ENCODE data around the gene TNS3. TPM values are rescaled to one million over a fixed set of nuclear protein-coding genes. Genes with fewer than 3 reads are reported as not detected.
"Not testable (repeated sequence)": the region's sequence is repeated elsewhere in the genome, so short reads cannot be mapped to it uniquely, and the experiment has no call there.

The TNS3 gene
- total RNA-seq, 1 experiment from 2014 or later, result 97.2 TPM

DNA sequence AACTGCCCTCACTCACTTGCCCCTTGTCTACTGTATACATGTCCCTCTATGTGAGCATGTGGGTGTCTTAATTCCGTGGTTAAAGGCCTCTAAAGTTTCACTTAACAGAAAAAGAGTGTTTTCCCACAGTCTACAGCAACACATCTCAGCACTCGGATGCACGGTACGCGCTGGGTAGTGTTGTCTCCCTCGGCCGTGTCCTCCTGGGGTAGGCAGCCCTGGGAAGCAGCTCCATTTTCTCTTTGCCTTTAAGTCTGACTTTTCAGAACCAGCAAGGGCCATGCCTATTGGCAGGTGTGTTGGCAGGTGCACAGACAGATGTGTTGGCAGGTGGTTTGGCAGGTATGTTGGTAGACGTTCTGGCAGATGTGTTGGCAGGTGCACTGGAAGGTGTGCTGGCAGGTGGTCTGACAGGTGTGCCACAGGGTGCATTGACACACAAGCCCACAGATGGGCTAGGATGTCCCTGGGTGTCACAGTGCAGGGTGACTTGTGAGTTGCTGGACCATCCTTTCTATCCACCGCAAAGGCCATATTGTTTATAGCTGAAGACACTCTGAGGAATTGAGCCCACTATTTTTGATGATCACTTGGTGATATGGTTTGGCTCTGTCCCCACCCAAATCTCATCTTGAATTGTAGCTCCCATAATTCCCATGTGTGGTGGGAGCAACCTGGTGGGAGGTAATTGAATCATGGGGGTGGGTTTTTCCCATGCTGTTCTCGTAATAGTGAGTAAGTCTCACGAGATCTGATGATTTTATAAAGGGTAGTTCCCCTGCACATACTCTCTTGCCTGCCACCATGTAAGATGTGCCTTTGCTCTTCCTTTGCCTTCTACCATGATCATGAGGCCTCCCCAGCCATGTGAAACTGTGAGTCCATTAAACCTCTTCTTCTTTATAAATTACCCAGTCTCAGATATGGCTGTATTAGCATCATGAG lies 296.9 kb downstream of the TNS3 start:
- DNase-seq (ENCODE audit: low spot score), result no peak

GRCh38 chr7:47283497-47284131 lies 298.3 kb downstream of the TNS3 start:
- DNase-seq (ENCODE audit: low spot score), result peak; percentile 45

DNA sequence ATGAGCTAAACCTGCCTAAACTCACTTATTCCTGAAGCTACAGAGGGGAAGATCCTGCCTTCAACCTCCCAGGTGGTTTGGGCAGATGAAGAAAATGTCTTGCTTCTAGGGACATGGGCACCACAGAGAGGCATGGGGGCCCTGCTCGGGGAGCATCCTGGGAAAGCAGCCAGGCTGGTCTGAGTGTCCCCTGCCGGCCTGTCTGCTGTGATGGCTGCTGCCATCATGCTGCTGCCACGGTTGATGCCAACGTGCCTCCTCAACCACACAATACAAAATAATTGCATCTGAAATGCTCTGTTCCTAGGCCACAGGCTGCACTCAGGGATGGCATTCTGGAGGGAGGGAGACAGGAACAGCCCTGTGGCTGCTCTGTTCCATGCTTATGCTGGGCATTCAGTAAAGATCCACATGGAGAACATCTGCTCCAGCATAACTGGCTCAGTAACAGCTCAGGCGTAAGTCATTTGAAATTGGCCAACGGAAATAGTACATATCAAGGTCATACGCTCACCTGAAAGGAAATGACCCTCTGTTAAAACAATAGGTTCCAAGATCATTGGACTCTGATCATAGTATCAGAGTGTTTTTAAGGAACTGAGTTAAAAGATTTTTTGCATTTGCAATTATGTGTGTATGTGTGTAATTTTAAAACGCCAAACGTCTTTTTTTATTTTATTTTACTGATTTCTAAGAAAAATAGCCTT lies 299.0 kb downstream of the TNS3 start:
- DNase-seq (ENCODE audit: low spot score), result no peak

GRCh38 chr7:47281966-47282643 lies 299.8 kb downstream of the TNS3 start:
- no peak for DNase-seq (ENCODE audit: low spot score)

- DNase-seq (ENCODE audit: low spot score), result no peak
Observed at GRCh38 chr7:47281161-47281560, 300.8 kb downstream of the TNS3 start.

DNA sequence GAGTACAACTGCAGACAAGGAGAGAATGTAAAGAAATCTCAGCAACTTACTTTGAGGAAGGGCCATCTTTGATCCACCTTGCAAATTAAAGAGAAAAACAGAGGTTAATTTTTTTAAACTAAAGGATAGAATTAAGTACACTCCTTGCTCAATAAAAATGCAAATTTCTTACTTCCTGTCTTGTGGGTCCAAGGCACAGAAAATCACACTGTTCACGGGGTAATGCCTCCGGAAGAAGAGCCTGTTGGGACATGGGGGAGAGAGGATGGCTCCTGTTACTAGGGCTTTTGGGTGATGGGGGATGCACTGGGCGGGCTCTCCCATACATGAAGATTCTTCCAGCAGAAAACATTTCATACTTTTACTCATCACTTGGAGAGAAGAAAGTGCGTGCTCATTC lies 301.8 kb downstream of the TNS3 start:
- DNase-seq (ENCODE audit: low spot score), result no peak

DNA sequence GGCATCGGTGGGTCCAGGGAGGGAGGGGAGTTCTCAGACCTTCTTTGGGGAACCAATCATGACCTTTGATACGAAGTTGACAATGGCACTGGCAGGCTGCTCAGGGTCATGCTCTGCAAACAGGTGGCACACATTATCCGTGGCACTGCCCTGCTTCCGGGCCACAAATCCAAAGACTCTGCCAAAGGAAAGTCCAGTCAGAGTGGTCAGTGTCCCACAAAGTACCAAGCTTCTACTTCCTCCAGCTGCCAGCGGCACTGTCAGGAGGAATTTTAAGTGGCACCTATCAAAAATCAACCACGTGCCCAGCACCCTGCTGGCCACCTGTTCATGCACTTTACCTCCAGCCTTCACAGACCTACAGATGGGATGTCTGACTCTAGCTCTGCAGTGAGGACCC lies 303.9 kb downstream of the TNS3 start:
- DNase-seq (ENCODE audit: low spot score), result no peak

GRCh38 chr7:47277321-47277781 lies 304.6 kb downstream of the TNS3 start:
- DNase-seq (ENCODE audit: low spot score), result no peak

DNA sequence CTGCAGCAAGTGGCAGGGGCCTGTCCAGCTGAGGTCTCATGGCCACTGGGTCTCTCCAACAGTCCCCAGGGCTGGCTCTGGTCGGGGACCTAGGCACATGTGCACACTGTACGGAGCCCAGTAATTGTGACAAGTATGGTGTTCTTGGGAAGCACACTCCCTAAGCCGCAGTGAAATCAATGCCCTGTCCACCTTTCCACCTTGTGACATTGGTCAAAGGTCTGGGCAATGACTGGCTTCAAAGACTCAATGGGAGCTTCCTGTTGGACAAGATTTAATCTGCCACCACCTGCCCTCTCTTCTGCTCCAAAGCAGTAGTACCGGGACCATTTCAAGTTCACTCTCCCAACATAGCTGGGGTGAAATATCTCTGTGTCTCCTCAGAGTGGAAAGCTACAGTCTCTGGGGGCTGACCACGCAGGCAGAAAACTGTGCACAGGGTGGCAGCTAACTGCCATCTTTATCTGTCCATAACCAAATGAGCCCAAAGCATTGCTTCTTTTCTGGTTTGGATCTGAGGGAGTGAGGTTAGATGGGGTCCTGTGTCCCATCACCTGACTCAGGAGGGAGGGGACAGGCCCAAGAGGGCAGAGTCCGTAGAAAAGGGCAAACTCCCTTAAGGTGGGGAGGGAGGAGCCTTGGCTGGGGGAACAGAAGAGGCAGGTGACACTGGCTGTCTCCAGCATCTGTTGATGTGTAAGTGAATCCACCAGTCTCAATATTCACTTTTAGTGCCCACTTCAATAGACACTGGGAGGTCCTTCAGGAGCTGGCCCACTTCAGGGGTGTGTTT lies 307.7 kb downstream of the TNS3 start:
- DNase-seq (ENCODE audit: low spot score), result no peak

DNA sequence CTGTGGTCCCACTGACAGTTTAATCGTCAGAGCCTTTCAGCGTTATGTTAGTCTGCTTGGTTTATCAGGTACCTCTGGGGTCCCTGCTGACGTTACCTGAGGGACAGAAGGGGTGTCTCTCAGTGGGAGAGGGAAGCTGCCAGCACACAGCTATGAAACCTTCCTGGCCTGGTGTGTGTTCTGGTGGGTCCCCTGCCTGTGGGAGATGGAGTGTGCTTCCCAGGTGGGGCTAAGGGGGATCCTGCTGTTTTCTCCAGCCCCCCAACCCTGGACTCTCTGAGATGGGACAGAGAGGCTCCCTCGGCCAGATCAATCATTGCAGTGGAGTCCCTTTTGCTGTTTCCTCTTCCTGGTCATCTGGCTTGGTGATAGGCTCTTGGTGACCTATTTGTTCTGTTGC lies 308.8 kb downstream of the TNS3 start:
- no peak for DNase-seq (ENCODE audit: low spot score)

DNA sequence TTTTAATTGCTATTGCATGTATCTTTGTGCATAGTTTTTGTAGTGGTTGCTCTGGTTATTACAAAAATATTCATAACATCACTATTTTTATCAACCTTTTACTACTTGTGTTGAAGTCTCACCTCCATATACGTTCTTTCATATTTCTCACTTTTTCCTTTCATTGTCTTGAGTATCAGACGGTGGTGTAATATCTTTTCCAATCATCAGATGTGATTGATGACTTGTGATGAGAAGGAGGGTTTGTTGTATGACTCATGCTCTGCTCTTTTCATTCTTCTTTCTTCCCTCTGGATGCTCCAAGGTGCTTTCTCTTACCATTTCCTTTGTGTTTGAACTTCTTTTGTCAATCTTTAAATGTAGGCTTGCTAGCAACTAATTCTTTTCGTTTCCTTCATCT lies 310.2 kb downstream of the TNS3 start:
- no peak for DNase-seq (ENCODE audit: low spot score)

- no peak for DNase-seq (ENCODE audit: low spot score)
Observed at GRCh38 chr7:47268851-47269836, 312.8 kb downstream of the TNS3 start.

GRCh38 chr7:47267346-47267745 lies 314.6 kb downstream of the TNS3 start:
- DNase-seq (ENCODE audit: low spot score), result no peak

DNA sequence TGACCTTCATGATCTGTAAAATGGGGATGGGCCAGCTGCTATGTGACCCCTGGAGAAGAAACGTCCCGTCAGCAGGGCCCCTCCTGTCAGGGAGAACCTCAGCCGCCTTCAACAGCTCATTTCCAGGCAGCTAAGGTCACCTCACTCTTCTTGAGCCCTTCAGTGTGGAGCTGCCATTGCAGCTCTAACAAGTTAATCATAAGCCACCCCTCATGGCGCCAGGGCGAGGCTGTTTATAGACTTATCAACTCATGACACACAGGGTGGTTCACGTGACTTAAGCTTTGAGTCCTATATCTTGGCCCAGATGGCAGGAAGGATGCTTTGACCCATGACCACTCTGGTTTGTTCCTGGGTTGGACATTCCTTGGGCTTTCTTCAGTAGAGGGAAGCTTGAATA lies 315.1 kb downstream of the TNS3 start:
- peak; percentile 55 for DNase-seq (ENCODE audit: low spot score)

- peak; percentile 73 for DNase-seq (ENCODE audit: low spot score)
Observed at GRCh38 chr7:47266131-47266706, 315.7 kb downstream of the TNS3 start.

- DNase-seq (ENCODE audit: low spot score), result no peak
Observed at GRCh38 chr7:47265621-47266020, 316.3 kb downstream of the TNS3 start.

DNA sequence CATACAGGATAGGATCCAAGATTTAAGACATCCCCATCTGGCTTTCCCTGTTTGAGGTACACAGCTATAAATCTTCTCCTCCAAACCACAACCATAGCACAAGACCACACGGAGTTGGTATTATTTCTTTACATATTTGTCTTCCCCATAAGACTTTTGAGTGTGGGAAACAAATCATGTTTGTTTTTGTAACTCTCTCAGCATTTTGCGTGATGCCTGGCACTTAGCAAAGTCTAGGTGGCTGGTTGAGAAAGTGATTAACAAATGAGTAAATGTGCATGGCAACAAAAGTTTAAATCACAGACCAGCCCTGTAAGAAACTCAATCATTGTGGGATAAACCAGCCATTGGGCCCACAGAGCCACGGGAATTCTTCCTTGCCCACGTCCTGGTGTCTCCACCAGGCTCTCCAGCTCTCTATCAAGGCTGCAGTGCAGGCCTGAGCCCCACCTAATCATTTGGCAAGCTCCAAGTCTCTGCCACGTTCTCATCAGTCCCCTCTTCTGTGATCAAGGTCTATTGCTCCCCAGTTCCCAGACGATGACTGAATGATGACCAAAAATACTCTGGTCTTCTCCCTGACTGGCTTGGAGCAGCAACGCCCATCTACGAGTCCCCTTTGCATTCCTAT lies 317.8 kb downstream of the TNS3 start:
- DNase-seq (ENCODE audit: low spot score), result no peak

DNA sequence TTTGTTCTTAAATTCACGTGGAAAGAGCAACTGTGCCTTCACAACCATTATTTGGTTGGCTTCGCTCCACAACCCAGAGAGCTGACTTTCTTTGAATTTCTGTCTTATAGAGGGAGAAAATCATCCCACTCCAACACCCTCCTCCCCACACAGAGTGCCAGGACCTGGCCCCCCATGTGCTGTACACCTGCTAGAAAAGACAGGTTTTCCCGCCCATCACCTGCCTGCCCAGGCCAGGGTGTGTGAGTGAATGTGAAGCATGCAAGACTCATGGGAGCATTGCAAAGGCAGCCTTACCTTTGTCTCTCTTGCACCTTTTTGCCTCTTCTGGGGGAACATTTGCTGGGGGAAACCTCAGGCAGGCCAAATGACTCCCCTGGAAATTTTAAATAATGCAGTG lies 319.0 kb downstream of the TNS3 start:
- no peak for DNase-seq (ENCODE audit: low spot score)

DNA sequence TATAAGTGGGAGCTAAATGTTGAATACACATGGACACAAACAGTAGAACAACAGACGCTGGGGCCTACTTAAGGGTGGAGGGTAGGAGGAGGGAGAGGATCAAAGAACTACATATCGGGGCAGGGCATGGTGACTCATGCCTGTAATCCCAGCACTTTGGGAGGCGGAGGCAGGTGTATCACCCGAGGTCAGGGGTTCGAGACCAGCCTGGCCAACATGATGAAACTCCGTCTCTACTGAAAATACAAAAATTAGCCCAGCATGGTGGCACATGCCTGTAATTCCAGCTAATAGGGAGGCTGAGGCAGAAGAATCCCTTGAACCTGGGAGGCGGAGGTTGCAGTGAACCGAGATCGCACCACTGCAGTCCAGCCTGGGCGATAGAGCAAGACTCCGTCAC lies 319.8 kb downstream of the TNS3 start:
- DNase-seq (ENCODE audit: low spot score), result not testable (repeated sequence)

All from A172 (cell line).